HG03066 (cell line): ENCODE data around the gene NUDT16L1.

Experiments used
- ATAC-seq: cut with Tn5 transposase; IDR thresholded peaks from one replicate; pipeline ENCODE4 v1.9.1; 2021; ENCODE audit warnings: low read depth; ENCODE audit not compliant: unreplicated experiment

NUDT16L1 gene

GRCh38 chr16:4693956-4694641 lies 737 bp downstream of the NUDT16L1 start:
- ATAC-seq = peak; percentile 13

GRCh38 chr16:4694642-4695451 lies 1.5 kb downstream of the NUDT16L1 start:
- ATAC-seq = no peak

- no peak for ATAC-seq
Observed at GRCh38 chr16:4695473-4696171, 2.3 kb downstream of the NUDT16L1 start.

- no peak for ATAC-seq
Observed at GRCh38 chr16:4696172-4696904, 3.0 kb downstream of the NUDT16L1 start.

- no peak for ATAC-seq
Observed at GRCh38 chr16:4696905-4697847, 3.8 kb downstream of the NUDT16L1 start.

- no peak for ATAC-seq
Observed at GRCh38 chr16:4697848-4698291, 4.5 kb downstream of the NUDT16L1 start.

- no peak for ATAC-seq
Observed at GRCh38 chr16:4698321-4699045, 5.1 kb downstream of the NUDT16L1 start.

- no peak for ATAC-seq
Observed at GRCh38 chr16:4699046-4699556, 5.7 kb downstream of the NUDT16L1 start.

GRCh38 chr16:4700380-4700996 lies 7.1 kb downstream of the NUDT16L1 start:
- no peak for ATAC-seq

- ATAC-seq = no peak
Observed at GRCh38 chr16:4700997-4701743, 7.8 kb downstream of the NUDT16L1 start.

- no peak for ATAC-seq
Observed at GRCh38 chr16:4701791-4702465, 8.6 kb downstream of the NUDT16L1 start.

- ATAC-seq = no peak
Observed at GRCh38 chr16:4702466-4702808, 9.1 kb downstream of the NUDT16L1 start.

GRCh38 chr16:4703906-4704305 lies 10.5 kb downstream of the NUDT16L1 start:
- ATAC-seq = no peak

GRCh38 chr16:4704491-4704890 lies 11.1 kb downstream of the NUDT16L1 start:
- ATAC-seq = no peak

- ATAC-seq = no peak
Observed at GRCh38 chr16:4704913-4705312, 11.6 kb downstream of the NUDT16L1 start.

GRCh38 chr16:4706871-4707270 lies 13.5 kb downstream of the NUDT16L1 start:
- ATAC-seq = no peak

GRCh38 chr16:4709481-4709880 lies 16.1 kb downstream of the NUDT16L1 start:
- no peak for ATAC-seq
